CD4-positive, CD25-positive, alpha-beta regulatory T cell (primary cell): ENCODE results near the gene SERPINB5. TPM values are rescaled to one million over a fixed set of nuclear protein-coding genes. Genes with fewer than 3 reads are reported as not detected.

Source experiments
- ATAC-seq, 2 donors: fragments of 150-1000 bp; cut with Tn5 transposase; one replicate each; pipeline ENCODE4 v1.10.0; 2021; ENCODE audit warnings: low read depth in 2 of 2, moderate number of reproducible peaks in 2 of 2, moderate library complexity in 1 of 2
- DNase-seq, 3 donors: peaks; one replicate each; pipeline versions ENCODE4 v3.0.0 to v3.0.0-alpha.2; 2012 to 2022; ENCODE audit warnings: mixed read lengths in 1 of 3
- H3K27ac ChIP-seq: one replicate; pipeline ENCODE4 v1.7.0; 2013; ENCODE audit warnings: mild to moderate bottlenecking, low read length; ENCODE audit not compliant: insufficient read depth, poor library complexity, severe bottlenecking
- H3K27me3 ChIP-seq: one replicate; pipeline ENCODE4 v1.7.0; 2013; ENCODE audit warnings: low read length; ENCODE audit not compliant: control insufficient read depth, insufficient read depth
- H3K36me3 ChIP-seq: one replicate; pipeline ENCODE4 v1.7.0; 2013; ENCODE audit warnings: mild to moderate bottlenecking, low read length, moderate library complexity; ENCODE audit not compliant: control insufficient read depth, insufficient read depth
- H3K4me1 ChIP-seq: 2 replicates; pipeline ENCODE4 v1.7.0; 2013; ENCODE audit warnings: mild to moderate bottlenecking, low read length; ENCODE audit not compliant: insufficient read depth, control insufficient read depth, poor library complexity, severe bottlenecking
- H3K4me3 ChIP-seq: one replicate; pipeline ENCODE4 v1.7.0; 2013; ENCODE audit warnings: low read depth, mild to moderate bottlenecking, low read length, moderate library complexity
- H3K9me3 ChIP-seq, 2 experiments: 1 replicate in 1 of 2; 2 replicates in 1 of 2; pipeline ENCODE4 v1.7.0; 2013; ENCODE audit warnings: low read length in 2 of 2, mild to moderate bottlenecking in 1 of 2, moderate library complexity in 1 of 2; ENCODE audit not compliant: control insufficient read depth in 2 of 2
- H3K27ac Mint-ChIP-seq, 3 donors: one replicate each; pipeline ENCODE4 v1.8.0; 2020 to 2022; ENCODE audit warnings: mild to moderate bottlenecking in 3 of 3, mixed read lengths in 3 of 3, moderate library complexity in 2 of 3
- H3K27me3 Mint-ChIP-seq: one replicate; pipeline ENCODE4 v1.8.0; 2022; ENCODE audit warnings: mild to moderate bottlenecking, mixed read lengths
- H3K36me3 Mint-ChIP-seq: one replicate; pipeline ENCODE4 v1.8.0; 2020; ENCODE audit warnings: mixed read lengths
- H3K4me1 Mint-ChIP-seq, 4 donors: one replicate each; pipeline ENCODE4 v1.8.0; 2020 to 2022; ENCODE audit warnings: mixed read lengths in 4 of 4, mild to moderate bottlenecking in 1 of 4
- H3K4me3 Mint-ChIP-seq, 4 donors: one replicate each; pipeline ENCODE4 v1.8.0; 2020 to 2022; ENCODE audit warnings: mild to moderate bottlenecking in 4 of 4, mixed read lengths in 4 of 4, moderate library complexity in 3 of 4
- H3K9me3 Mint-ChIP-seq, 7 donors: one replicate each; pipeline ENCODE4 v1.8.0; 2020 to 2022; ENCODE audit warnings: mixed read lengths in 7 of 7, mild to moderate bottlenecking in 3 of 7, moderate library complexity in 2 of 7
- polyA plus RNA-seq, 4 donors: library from polyadenylated mRNA; unstranded; fragments of 300-500 nt; fragmentation: Illumina TruSeq; gene quantifications; one replicate each; pipeline ENCODE4 v1.2.3, GENCODE V29; 2021
- total RNA-seq: library from RNA; stranded (reverse); gene quantifications from one replicate; pipeline ENCODE4 v1.2.3, GENCODE V29; 2022

The SERPINB5 gene
- total and polyA plus RNA-seq, 5 donors from 2014 or later = not detected

GRCh38 chr18:63552581-63552980 is 75.8 kb downstream of the SERPINB5 start:
- ATAC-seq = no peak

GRCh38 chr18:63553081-63553480 is 76.3 kb downstream of the SERPINB5 start:
- Mint-ChIP-seq H3K27ac (no peak overlapping the region), H3K9me3 (peaks cover 0 to 1% (median 0%) of the 10 kb centered on the region in 7 donors), H3K36me3 (no peaks in the 10 kb centered on the region), H3K4me1 (no peaks in the 10 kb centered on the region), H3K27me3 (peaks cover 10% of the 10 kb centered on the region), H3K4me3 (no peak overlapping the region)
- DNase-seq = no peak
- Histone ChIP-seq H3K4me1 (no peaks in the 10 kb centered on the region), H3K27ac (no peak overlapping the region), H3K27me3 (peaks cover 10% of the 10 kb centered on the region), H3K36me3 (no peaks in the 10 kb centered on the region), H3K4me3 (no peak overlapping the region), H3K9me3 (no peaks in the 10 kb centered on the region)
- ATAC-seq = no peak

More at GRCh38 chr18:63552581-63552980, 75.8 kb downstream of the SERPINB5 start:
- H3K9me3 ChIP-seq = no peaks in the 10 kb centered on the region
- Mint-ChIP-seq H3K27ac (peak overlapping the region in 1 of 3 donors; percentile 30), H3K4me1 (no peaks in the 10 kb centered on the region), H3K27me3 (peaks cover 15% of the 10 kb centered on the region), H3K36me3 (no peaks in the 10 kb centered on the region), H3K9me3 (peaks cover 0 to 1% (median 0%) of the 10 kb centered on the region in 7 donors), H3K4me3 (no peak overlapping the region)
- H3K4me1 ChIP-seq = no peaks in the 10 kb centered on the region
- peaks cover 10% of the 10 kb centered on the region for H3K27me3 ChIP-seq
- H3K4me3 ChIP-seq = no peak overlapping the region
- no peak overlapping the region for H3K27ac ChIP-seq
- DNase-seq = no peak
- H3K36me3 ChIP-seq = no peaks in the 10 kb centered on the region

Other genes with a start within 250 kb of the SERPINB5 start
- 125 TPM for gene BCL2, start 157.2 kb upstream of the SERPINB5 start, total RNA-seq
- gene BCL2, start 157.2 kb upstream of the SERPINB5 start, polyA plus RNA-seq = 10 to 100 TPM; 19.1 to 39.0 (median 29.5) TPM
- gene KDSR, start 109.8 kb upstream of the SERPINB5 start, total RNA-seq = 42.0 TPM
- gene KDSR, start 109.8 kb upstream of the SERPINB5 start, polyA plus RNA-seq = 100 to 1,000 TPM in 3 of 4 donors, 10 to 100 TPM in 1; 99.8 to 119 (median 106) TPM
- gene VPS4B, start 54.5 kb upstream of the SERPINB5 start, total RNA-seq = 93.3 TPM
- 10 to 100 TPM; 54.2 to 72.4 (median 64.0) TPM for gene VPS4B, start 54.5 kb upstream of the SERPINB5 start, polyA plus RNA-seq
- gene SERPINB12, start 65.4 kb downstream of the SERPINB5 start, total RNA-seq = not detected
- gene SERPINB12, start 65.4 kb downstream of the SERPINB5 start, polyA plus RNA-seq = not detected
- gene SERPINB13, start 110.4 kb downstream of the SERPINB5 start, total RNA-seq = not detected
- gene SERPINB13, start 110.4 kb downstream of the SERPINB5 start, polyA plus RNA-seq = not detected
- not detected for gene SERPINB4, start 167.3 kb downstream of the SERPINB5 start, total RNA-seq
- not detected for gene SERPINB4, start 167.3 kb downstream of the SERPINB5 start, polyA plus RNA-seq
- gene SERPINB3, start 184.9 kb downstream of the SERPINB5 start, total RNA-seq = not detected
- gene SERPINB3, start 184.9 kb downstream of the SERPINB5 start, polyA plus RNA-seq = not detected
- gene SERPINB11, start 226.0 kb downstream of the SERPINB5 start, total RNA-seq = not detected
- gene SERPINB11, start 226.0 kb downstream of the SERPINB5 start, polyA plus RNA-seq = not detected